ENCODE results near the gene TUBA4B. TPM values are rescaled to one million over a fixed set of nuclear protein-coding genes. Genes with fewer than 3 reads are reported as not detected.

TUBA4B gene
- total RNA-seq, 1 experiment from 2014 or later = not detected

DNA sequence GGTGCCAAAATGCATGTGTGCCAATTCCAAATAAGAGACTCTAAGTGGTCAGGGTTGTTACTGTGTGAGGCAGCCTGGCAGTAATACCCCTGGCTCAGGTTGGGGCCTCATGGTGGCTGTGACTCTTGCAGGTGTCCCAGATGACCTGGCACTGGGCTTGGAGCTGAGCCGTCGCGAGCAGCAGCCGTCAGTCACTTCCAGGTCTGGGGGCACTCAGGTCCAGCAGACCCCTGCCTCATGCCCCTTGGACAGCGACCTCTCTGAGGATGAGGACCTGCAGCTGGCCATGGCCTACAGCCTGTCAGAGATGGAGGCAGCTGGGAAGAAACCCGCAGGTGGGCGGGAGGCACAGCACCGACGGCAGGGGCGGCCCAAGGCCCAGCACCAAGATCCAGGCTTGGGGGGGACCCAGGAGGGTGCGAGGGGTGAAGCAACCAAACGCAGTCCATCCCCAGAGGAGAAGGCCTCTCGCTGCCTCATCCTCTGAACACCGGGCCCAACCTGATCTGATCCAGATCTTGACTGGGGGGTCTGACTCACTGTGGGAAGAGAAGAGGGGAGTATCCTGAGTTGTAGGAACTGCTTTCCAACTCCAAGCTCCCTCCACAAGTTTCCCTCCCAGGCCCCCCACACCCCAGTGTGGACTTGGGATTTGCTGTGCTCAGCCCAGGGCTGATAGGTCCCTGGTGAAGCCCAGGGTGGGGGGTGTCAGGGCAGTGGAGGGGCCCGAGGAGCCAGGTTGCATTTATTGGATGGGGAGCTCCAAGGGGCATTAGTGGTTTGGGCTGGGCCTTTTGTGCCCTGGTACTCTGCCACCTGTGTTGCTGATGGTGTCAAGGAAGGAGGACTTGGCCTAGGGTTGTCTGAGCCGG is 31.7 kb downstream of the TUBA4B start:
- Histone ChIP-seq H3K4ac (ENCODE audit: low read depth, low read length) (no peak overlapping the region), H3K4me2 (ENCODE audit: insufficient read depth, insufficient read length, low read length) (no peak overlapping the region), H3K18ac (ENCODE audit: insufficient read length, low read depth, low read length) (no peak overlapping the region), H3T11ph (ENCODE audit: low read length) (no peak overlapping the region), H3K79me2 (ENCODE audit: insufficient read depth, low read length) (no peaks in the 10 kb centered on the region), H3K9ac (ENCODE audit: extremely low read depth, insufficient read length, low read length) (no peak overlapping the region), H2BK20ac (ENCODE audit: low read depth, low read length, poor library complexity, severe bottlenecking) (no peak overlapping the region), H3K56ac (ENCODE audit: insufficient read length, low read depth, low read length) (no peak overlapping the region), H2AK5ac (ENCODE audit: insufficient read length, low read length) (no peak overlapping the region), H3K23me2 (ENCODE audit: insufficient read length, low read depth, low read length, poor library complexity, severe bottlenecking) (peaks cover 6% of the 10 kb centered on the region), H3K23ac (ENCODE audit: insufficient read length, low read depth, low read length) (no peak overlapping the region), H3K4me1 (ENCODE audit: insufficient read depth, low read length) (no peaks in the 10 kb centered on the region; the same call in 1 of the 2 replicates), H3K14ac (ENCODE audit: insufficient read depth, low read length) (no peak overlapping the region), H2BK12ac (ENCODE audit: insufficient read length, low read depth, low read length) (no peak overlapping the region), H2BK15ac (ENCODE audit: low read depth, low read length) (no peak overlapping the region), H4K91ac (ENCODE audit: insufficient read length, low read depth, low read length) (no peak overlapping the region), H4K5ac (ENCODE audit: insufficient read length, low read depth, low read length) (no peak overlapping the region), H2BK120ac (ENCODE audit: low read depth, low read length, poor library complexity, severe bottlenecking) (no peak overlapping the region), H4K8ac (replicated peaks; ENCODE audit: insufficient read length, low read depth, low read length) (no peak overlapping the region), H2BK5ac (ENCODE audit: insufficient read length, low read length) (no peak overlapping the region), H2AFZ (ENCODE audit: low read length) (no peak overlapping the region), H4K20me1 (ENCODE audit: control insufficient read depth, insufficient read depth, insufficient read length) (no peaks in the 10 kb centered on the region), H3K27me3 (ENCODE audit: insufficient read depth, low read length) (no peaks in the 10 kb centered on the region), H3K79me1 (ENCODE audit: insufficient read depth, low read depth, low read length, poor library complexity, severe bottlenecking) (no peaks in the 10 kb centered on the region), H3K27ac (ENCODE audit: insufficient read length, low read depth, low read length) (no peak overlapping the region), H3K9me3 (ENCODE audit: control insufficient read depth, low read depth, low read length) (no peaks in the 10 kb centered on the region)
- Mint-ChIP-seq H3K27ac (no peak overlapping the region), H3K27me3 (ENCODE audit: low read depth) (no peaks in the 10 kb centered on the region), H3K36me3 (ENCODE audit: insufficient read depth in 1 of 3, low read depth in 3 of 3) (peaks cover 4 to 34% (median 17%) of the 10 kb centered on the region in 3 experiments; a peak in 6 of 7 replicates), H3K9me3 (no peaks in the 10 kb centered on the region), H3K4me1 (peaks cover 14 to 19% of the 10 kb centered on the region in 2 experiments), H3K4me3 (no peak overlapping the region)
- no peak for DNase-seq
- no CpG with 5 or more reads among the region's 16 CpGs for WGBS (ENCODE audit: extremely low coverage, insufficient read length, low lambda C conversion rate)
- TF ChIP-seq, protein P1, sequence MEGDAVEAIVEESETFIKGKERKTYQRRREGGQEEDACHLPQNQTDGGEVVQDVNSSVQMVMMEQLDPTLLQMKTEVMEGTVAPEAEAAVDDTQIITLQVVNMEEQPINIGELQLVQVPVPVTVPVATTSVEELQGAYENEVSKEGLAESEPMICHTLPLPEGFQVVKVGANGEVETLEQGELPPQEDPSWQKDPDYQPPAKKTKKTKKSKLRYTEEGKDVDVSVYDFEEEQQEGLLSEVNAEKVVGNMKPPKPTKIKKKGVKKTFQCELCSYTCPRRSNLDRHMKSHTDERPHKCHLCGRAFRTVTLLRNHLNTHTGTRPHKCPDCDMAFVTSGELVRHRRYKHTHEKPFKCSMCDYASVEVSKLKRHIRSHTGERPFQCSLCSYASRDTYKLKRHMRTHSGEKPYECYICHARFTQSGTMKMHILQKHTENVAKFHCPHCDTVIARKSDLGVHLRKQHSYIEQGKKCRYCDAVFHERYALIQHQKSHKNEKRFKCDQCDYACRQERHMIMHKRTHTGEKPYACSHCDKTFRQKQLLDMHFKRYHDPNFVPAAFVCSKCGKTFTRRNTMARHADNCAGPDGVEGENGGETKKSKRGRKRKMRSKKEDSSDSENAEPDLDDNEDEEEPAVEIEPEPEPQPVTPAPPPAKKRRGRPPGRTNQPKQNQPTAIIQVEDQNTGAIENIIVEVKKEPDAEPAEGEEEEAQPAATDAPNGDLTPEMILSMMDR (conservative IDR thresholded peaks at IDR 0.05) = no peak
